GM23338 (cell line): ENCODE results near the gene UGT2B15. TPM values are rescaled to one million over a fixed set of nuclear protein-coding genes. Genes with fewer than 3 reads are reported as not detected.
"Not testable (repeated sequence)": the region's sequence is repeated elsewhere in the genome, so short reads cannot be mapped to it uniquely, and the experiment has no call there.

ENCODE experiments used
- ATAC-seq: fragments of 200-7000 bp; cut with Tn5 transposase; 3 replicates; pipeline ENCODE4 v1.9.1; 2020
- DNase-seq: peaks from one replicate; pipeline ENCODE4 v3.0.0-alpha.2; 2015; ENCODE audit warnings: low spot score
- H2AFZ ChIP-seq: fragments of 200-600 bp; sonication (generic); 2 replicates; pipeline ENCODE4 v1.8.0; 2016; ENCODE audit warnings: antibody characterized with exemption, mild to moderate bottlenecking, moderate library complexity
- H3F3A ChIP-seq: fragments of 200-600 bp; sonication (generic); replicated peaks from 2 replicates; pipeline ENCODE4 v1.8.0; 2017; ENCODE audit warnings: antibody characterized with exemption, mixed run types, low read depth
- H3K27ac ChIP-seq: fragments of 200-600 bp; sonication (generic); 2 replicates; pipeline ENCODE4 v1.6.1; 2016; ENCODE audit warnings: low read depth
- H3K27me3 ChIP-seq: fragments of 200-600 bp; sonication (generic); 2 replicates; pipeline ENCODE4 v1.8.0; 2016; ENCODE audit warnings: mild to moderate bottlenecking, mixed run types, moderate library complexity; ENCODE audit not compliant: insufficient read depth
- H3K36me3 ChIP-seq: fragments of 200-600 bp; sonication (generic); 2 replicates; pipeline ENCODE4 v1.8.0; 2016; ENCODE audit warnings: mild to moderate bottlenecking; ENCODE audit not compliant: insufficient read depth
- H3K4me1 ChIP-seq: fragments of 200-600 bp; sonication (generic); 2 replicates; pipeline ENCODE4 v1.8.0; 2016; ENCODE audit warnings: mild to moderate bottlenecking, moderate library complexity; ENCODE audit not compliant: insufficient read depth
- H3K4me2 ChIP-seq: fragments of 200-600 bp; sonication (generic); 2 replicates; pipeline ENCODE4 v1.7.1; 2017; ENCODE audit warnings: mixed run types
- H3K4me3 ChIP-seq: fragments of 200-600 bp; sonication (generic); 2 replicates; pipeline ENCODE4 v1.6.1; 2016; ENCODE audit warnings: mixed run types
- H3K79me2 ChIP-seq: fragments of 200-600 bp; sonication (generic); replicated peaks from 2 replicates; pipeline ENCODE4 v1.8.0; 2017; ENCODE audit warnings: mild to moderate bottlenecking; ENCODE audit not compliant: insufficient read depth
- H3K9me2 ChIP-seq: fragments of 200-600 bp; sonication (generic); 2 replicates; pipeline ENCODE4 v1.8.0; 2017; ENCODE audit not compliant: insufficient read depth
- H4K20me1 ChIP-seq: fragments of 200-600 bp; sonication (generic); replicated peaks from 2 replicates; pipeline ENCODE4 v1.8.0; 2017; ENCODE audit warnings: mild to moderate bottlenecking; ENCODE audit not compliant: insufficient read depth
- H3K27ac Mint-ChIP-seq: 2 replicates; pipeline ENCODE4 v1.8.0; 2020; ENCODE audit warnings: inconsistent platforms, mild to moderate bottlenecking, moderate library complexity, mixed read lengths
- H3K27me3 Mint-ChIP-seq: 3 replicates; pipeline ENCODE4 v1.8.0; 2022; ENCODE audit warnings: low read depth, mild to moderate bottlenecking, moderate library complexity, mixed read lengths, inconsistent platforms; ENCODE audit not compliant: insufficient read depth, poor library complexity
- H3K36me3 Mint-ChIP-seq: 3 replicates; pipeline ENCODE4 v1.8.0; 2021; ENCODE audit warnings: low read depth, mild to moderate bottlenecking, inconsistent platforms, moderate library complexity, mixed read lengths
- H3K4me1 Mint-ChIP-seq: 3 replicates; pipeline ENCODE4 v1.8.0; 2020; ENCODE audit warnings: mild to moderate bottlenecking, inconsistent platforms, mixed read lengths
- H3K4me3 Mint-ChIP-seq: 3 replicates; pipeline ENCODE4 v1.8.0; 2021; ENCODE audit warnings: moderate library complexity, mild to moderate bottlenecking, inconsistent platforms, mixed read lengths
- H3K9me3 Mint-ChIP-seq: 3 replicates; pipeline ENCODE4 v1.8.0; 2020; ENCODE audit warnings: moderate library complexity, mild to moderate bottlenecking, inconsistent platforms, mixed read lengths
- CREB1 ChIP-seq: fragments of 250-450 bp; sonication (Bioruptor Pico); IDR thresholded peaks from 2 replicates; pipeline ENCODE4 v1.5.0; 2020; ENCODE audit warnings: low read depth, mild to moderate bottlenecking, moderate library complexity
- EZH2 ChIP-seq: fragments of 200-600 bp; sonication (generic); IDR thresholded peaks from one replicate; pipeline ENCODE4 v1.8.0; 2017; ENCODE audit warnings: antibody characterized with exemption, mild to moderate bottlenecking, low read depth; ENCODE audit not compliant: unreplicated experiment
- EZH2phosphoT487 ChIP-seq: fragments of 200-600 bp; sonication (generic); IDR thresholded peaks from one replicate; pipeline ENCODE4 v1.8.1; 2018; ENCODE audit warnings: antibody characterized with exemption; ENCODE audit not compliant: unreplicated experiment
- JUNB ChIP-seq: IDR thresholded peaks from one replicate; pipeline ENCODE4 v1.6.1; 2016; ENCODE audit warnings: antibody characterized with exemption; ENCODE audit not compliant: unreplicated experiment
- POLR2AphosphoS5 ChIP-seq: IDR thresholded peaks from 2 replicates; pipeline ENCODE4 v1.6.1; 2016; ENCODE audit warnings: antibody characterized with exemption, low read depth
- STAT1 ChIP-seq: IDR thresholded peaks from one replicate; pipeline ENCODE4 v1.6.1; 2016; ENCODE audit warnings: antibody characterized with exemption; ENCODE audit not compliant: unreplicated experiment
- ZNF114 ChIP-seq: fragments of 250-450 bp; sonication (Bioruptor Pico); IDR thresholded peaks from 2 replicates; pipeline ENCODE4 v1.5.0; 2020; ENCODE audit warnings: mild to moderate bottlenecking, moderate library complexity
- ZNF331 ChIP-seq: fragments of 250-450 bp; sonication (Bioruptor Pico); IDR thresholded peaks from 2 replicates; pipeline ENCODE4 v1.5.0; 2020; ENCODE audit warnings: low read depth, mild to moderate bottlenecking, moderate library complexity
- long read RNA-seq: library from polyadenylated mRNA; unstranded; transcript quantifications from one replicate; pipeline ENCODE4 v2.0.0, GENCODE V29; 2020; ENCODE audit not compliant: unreplicated experiment
- polyA plus RNA-seq: library from polyadenylated mRNA; unstranded; fragments of >200 nt; fragmentation: Nextera tagmentation; extraction: Ambion mirVana; gene quantifications from 2 replicates; pipeline ENCODE4 v1.2.1, GENCODE V29; 2016
- total RNA-seq: library from RNA; depleted of rRNA; stranded (reverse); fragments of >200 nt; shearing (Covaris generic); gene quantifications from 2 replicates; pipeline ENCODE4 v1.2.3, GENCODE V29; 2014; rRNA removed
- TF ChIP-seq, protein P1 (sequence below), 2 experiments: fragments of 200-600 bp in 1 of 2; sonication (generic) in 1 of 2; conservative IDR thresholded peaks; 2 replicates each; pipeline versions ENCODE4 v1.5.1 to v1.6.1; 2016 to 2017; ENCODE audit warnings: antibody characterized with exemption in 2 of 2, low read depth in 2 of 2, mild to moderate bottlenecking in 2 of 2, moderate library complexity in 1 of 2
- TF ChIP-seq, protein P2 (sequence below): IDR thresholded peaks from one replicate; pipeline ENCODE4 v1.6.1; 2018; ENCODE audit warnings: antibody characterized with exemption; ENCODE audit not compliant: unreplicated experiment
- TF ChIP-seq, protein P3 (sequence below): fragments of 250-450 bp; sonication (Bioruptor Pico); IDR thresholded peaks from 2 replicates; pipeline ENCODE4 v1.5.0; 2020; ENCODE audit warnings: mild to moderate bottlenecking, moderate library complexity

Gene UGT2B15
- total RNA-seq (not detected in 2 replicates), polyA plus RNA-seq (not detected in 2 replicates)
- long read RNA-seq = 0 reads

DNA sequence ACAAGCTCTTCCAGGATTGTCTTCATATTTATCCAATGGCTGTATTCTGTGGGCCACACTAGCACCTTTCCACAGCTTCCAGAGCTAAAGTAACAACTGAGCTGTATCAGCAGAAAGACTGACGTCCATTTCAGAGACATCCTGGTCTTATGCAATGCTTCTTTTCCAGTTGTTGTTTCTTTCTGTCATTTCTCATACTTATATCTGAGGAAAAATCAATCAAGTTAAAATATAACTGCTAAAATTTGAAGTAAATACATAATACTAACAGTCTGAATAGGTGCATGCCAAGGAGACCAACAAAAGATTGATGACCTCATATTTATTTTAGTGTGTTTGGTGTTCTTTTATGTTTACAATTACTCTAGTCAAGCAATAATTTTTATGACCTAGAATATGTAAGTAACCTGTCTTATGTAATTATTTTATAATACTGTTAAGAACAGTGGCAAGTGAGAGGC lies at the start of gene UGT2B15:
Gene UGT2B15 (minus strand): TSS at position 174 of the 461 bp plus-strand sequence. CDS start 34 bp downstream, at position 140.
- not testable (repeated sequence) for ATAC-seq, H3K36me3 ChIP-seq, H3K27me3 Mint-ChIP-seq

DNA sequence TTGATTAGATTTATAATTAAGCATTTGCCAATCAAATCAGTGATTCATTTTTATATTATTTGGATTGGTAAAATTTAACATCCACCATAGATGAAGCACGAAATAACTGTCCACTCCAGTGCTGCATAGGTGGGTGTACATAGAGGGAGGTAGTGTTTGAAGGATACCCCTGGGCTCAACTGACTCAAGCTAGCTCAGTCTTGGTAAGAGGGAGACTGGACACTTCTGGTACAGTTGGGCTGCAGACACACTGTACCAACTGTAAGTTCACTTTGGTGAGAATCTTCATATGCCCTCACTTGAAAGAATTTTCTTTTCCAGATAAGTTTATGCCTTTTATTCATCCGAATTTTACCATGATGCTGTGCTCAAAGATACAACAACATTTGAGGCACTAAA lies 48.6 kb upstream of the UGT2B15 start:
- Histone ChIP-seq H3K27me3 (no peaks in the 10 kb centered on the region), H3K79me2 (no peaks in the 10 kb centered on the region), H4K20me1 (no peaks in the 10 kb centered on the region), H3K9me2 (no peaks in the 10 kb centered on the region), H3K27ac (no peak overlapping the region), H3F3A (no peaks in the 10 kb centered on the region), H3K4me3 (no peak overlapping the region), H2AFZ (no peak overlapping the region), H3K4me1 (no peaks in the 10 kb centered on the region), H3K36me3 (no peaks in the 10 kb centered on the region), H3K4me2 (no peak overlapping the region)
- peaks cover 17% of the 10 kb centered on the region; the same call in 2 of the 3 replicates for H3K36me3 Mint-ChIP-seq
- H3K27ac Mint-ChIP-seq = no peak overlapping the region
- TF ChIP-seq STAT1 (no peak), POLR2AphosphoS5 (no peak), CREB1 (CRISPR knock-in tag) (no peak), EZH2phosphoT487 (no peak), ZNF114 (no peak), ZNF331 (no peak), EZH2 (no peak), JUNB (no peak)
- TF ChIP-seq, protein P1, sequence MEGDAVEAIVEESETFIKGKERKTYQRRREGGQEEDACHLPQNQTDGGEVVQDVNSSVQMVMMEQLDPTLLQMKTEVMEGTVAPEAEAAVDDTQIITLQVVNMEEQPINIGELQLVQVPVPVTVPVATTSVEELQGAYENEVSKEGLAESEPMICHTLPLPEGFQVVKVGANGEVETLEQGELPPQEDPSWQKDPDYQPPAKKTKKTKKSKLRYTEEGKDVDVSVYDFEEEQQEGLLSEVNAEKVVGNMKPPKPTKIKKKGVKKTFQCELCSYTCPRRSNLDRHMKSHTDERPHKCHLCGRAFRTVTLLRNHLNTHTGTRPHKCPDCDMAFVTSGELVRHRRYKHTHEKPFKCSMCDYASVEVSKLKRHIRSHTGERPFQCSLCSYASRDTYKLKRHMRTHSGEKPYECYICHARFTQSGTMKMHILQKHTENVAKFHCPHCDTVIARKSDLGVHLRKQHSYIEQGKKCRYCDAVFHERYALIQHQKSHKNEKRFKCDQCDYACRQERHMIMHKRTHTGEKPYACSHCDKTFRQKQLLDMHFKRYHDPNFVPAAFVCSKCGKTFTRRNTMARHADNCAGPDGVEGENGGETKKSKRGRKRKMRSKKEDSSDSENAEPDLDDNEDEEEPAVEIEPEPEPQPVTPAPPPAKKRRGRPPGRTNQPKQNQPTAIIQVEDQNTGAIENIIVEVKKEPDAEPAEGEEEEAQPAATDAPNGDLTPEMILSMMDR (conservative IDR thresholded peaks at IDR 0.05; ENCODE audit: low read depth in 2 of 2) = no peak
- TF ChIP-seq, protein P2, sequence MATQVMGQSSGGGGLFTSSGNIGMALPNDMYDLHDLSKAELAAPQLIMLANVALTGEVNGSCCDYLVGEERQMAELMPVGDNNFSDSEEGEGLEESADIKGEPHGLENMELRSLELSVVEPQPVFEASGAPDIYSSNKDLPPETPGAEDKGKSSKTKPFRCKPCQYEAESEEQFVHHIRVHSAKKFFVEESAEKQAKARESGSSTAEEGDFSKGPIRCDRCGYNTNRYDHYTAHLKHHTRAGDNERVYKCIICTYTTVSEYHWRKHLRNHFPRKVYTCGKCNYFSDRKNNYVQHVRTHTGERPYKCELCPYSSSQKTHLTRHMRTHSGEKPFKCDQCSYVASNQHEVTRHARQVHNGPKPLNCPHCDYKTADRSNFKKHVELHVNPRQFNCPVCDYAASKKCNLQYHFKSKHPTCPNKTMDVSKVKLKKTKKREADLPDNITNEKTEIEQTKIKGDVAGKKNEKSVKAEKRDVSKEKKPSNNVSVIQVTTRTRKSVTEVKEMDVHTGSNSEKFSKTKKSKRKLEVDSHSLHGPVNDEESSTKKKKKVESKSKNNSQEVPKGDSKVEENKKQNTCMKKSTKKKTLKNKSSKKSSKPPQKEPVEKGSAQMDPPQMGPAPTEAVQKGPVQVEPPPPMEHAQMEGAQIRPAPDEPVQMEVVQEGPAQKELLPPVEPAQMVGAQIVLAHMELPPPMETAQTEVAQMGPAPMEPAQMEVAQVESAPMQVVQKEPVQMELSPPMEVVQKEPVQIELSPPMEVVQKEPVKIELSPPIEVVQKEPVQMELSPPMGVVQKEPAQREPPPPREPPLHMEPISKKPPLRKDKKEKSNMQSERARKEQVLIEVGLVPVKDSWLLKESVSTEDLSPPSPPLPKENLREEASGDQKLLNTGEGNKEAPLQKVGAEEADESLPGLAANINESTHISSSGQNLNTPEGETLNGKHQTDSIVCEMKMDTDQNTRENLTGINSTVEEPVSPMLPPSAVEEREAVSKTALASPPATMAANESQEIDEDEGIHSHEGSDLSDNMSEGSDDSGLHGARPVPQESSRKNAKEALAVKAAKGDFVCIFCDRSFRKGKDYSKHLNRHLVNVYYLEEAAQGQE = no peak
- TF ChIP-seq, protein P3, sequence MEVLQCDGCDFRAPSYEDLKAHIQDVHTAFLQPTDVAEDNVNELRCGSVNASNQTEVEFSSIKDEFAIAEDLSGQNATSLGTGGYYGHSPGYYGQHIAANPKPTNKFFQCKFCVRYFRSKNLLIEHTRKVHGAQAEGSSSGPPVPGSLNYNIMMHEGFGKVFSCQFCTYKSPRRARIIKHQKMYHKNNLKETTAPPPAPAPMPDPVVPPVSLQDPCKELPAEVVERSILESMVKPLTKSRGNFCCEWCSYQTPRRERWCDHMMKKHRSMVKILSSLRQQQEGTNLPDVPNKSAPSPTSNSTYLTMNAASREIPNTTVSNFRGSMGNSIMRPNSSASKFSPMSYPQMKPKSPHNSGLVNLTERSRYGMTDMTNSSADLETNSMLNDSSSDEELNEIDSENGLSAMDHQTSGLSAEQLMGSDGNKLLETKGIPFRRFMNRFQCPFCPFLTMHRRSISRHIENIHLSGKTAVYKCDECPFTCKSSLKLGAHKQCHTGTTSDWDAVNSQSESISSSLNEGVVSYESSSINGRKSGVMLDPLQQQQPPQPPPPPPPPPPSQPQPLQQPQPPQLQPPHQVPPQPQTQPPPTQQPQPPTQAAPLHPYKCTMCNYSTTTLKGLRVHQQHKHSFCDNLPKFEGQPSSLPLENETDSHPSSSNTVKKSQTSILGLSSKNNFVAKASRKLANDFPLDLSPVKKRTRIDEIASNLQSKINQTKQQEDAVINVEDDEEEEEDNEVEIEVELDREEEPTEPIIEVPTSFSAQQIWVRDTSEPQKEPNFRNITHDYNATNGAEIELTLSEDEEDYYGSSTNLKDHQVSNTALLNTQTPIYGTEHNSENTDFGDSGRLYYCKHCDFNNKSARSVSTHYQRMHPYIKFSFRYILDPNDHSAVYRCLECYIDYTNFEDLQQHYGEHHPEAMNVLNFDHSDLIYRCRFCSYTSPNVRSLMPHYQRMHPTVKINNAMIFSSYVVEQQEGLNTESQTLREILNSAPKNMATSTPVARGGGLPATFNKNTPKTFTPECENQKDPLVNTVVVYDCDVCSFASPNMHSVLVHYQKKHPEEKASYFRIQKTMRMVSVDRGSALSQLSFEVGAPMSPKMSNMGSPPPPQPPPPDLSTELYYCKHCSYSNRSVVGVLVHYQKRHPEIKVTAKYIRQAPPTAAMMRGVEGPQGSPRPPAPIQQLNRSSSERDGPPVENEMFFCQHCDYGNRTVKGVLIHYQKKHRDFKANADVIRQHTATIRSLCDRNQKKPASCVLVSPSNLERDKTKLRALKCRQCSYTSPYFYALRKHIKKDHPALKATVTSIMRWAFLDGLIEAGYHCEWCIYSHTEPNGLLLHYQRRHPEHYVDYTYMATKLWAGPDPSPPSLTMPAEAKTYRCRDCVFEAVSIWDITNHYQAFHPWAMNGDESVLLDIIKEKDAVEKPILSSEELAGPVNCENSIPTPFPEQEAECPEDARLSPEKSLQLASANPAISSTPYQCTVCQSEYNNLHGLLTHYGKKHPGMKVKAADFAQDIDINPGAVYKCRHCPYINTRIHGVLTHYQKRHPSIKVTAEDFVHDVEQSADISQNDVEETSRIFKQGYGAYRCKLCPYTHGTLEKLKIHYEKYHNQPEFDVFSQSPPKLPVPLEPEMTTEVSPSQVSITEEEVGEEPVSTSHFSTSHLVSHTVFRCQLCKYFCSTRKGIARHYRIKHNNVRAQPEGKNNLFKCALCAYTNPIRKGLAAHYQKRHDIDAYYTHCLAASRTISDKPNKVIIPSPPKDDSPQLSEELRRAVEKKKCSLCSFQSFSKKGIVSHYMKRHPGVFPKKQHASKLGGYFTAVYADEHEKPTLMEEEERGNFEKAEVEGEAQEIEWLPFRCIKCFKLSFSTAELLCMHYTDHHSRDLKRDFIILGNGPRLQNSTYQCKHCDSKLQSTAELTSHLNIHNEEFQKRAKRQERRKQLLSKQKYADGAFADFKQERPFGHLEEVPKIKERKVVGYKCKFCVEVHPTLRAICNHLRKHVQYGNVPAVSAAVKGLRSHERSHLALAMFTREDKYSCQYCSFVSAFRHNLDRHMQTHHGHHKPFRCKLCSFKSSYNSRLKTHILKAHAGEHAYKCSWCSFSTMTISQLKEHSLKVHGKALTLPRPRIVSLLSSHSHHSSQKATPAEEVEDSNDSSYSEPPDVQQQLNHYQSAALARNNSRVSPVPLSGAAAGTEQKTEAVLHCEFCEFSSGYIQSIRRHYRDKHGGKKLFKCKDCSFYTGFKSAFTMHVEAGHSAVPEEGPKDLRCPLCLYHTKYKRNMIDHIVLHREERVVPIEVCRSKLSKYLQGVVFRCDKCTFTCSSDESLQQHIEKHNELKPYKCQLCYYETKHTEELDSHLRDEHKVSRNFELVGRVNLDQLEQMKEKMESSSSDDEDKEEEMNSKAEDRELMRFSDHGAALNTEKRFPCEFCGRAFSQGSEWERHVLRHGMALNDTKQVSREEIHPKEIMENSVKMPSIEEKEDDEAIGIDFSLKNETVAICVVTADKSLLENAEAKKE = no peak
- peaks cover 21% of the 10 kb centered on the region for H3K9me3 Mint-ChIP-seq
- H3K4me3 Mint-ChIP-seq = no peak overlapping the region
- no peak for ATAC-seq
- peaks cover 2% of the 10 kb centered on the region for H3K27me3 Mint-ChIP-seq
- DNase-seq = no peak
- H3K4me1 Mint-ChIP-seq = peaks cover 4% of the 10 kb centered on the region; the same call in 2 of the 3 replicates

More for the DNA sequence above, at the start of gene UGT2B15:
- not testable (repeated sequence) for H3K4me2 ChIP-seq, H3K4me1 Mint-ChIP-seq, H3K4me3 Mint-ChIP-seq, H3K4me1 ChIP-seq, H4K20me1 ChIP-seq, H2AFZ ChIP-seq, H3K9me2 ChIP-seq, H3K36me3 Mint-ChIP-seq, H3F3A ChIP-seq, H3K27ac Mint-ChIP-seq, H3K27me3 ChIP-seq, H3K4me3 ChIP-seq, H3K27ac ChIP-seq, DNase-seq, H3K9me3 Mint-ChIP-seq, H3K79me2 ChIP-seq
